Cardiac fibroblast (primary cell): ENCODE results near the gene C1orf21.

ENCODE experiments used
- DNase-seq, 2 donors: peaks; one replicate each; pipeline versions ENCODE4 v3.0.0 to v3.0.0-alpha.2; 2010; ENCODE audit warnings: low read depth in 2 of 2
- H3K4me3 ChIP-seq, 2 donors: replicated peaks in 1 of 2; 1 replicate in 1 of 2; 2 replicates in 1 of 2; pipeline ENCODE4 v1.5.1; 2011; ENCODE audit warnings: low read depth in 2 of 2, low read length in 2 of 2, mild to moderate bottlenecking in 2 of 2, moderate library complexity in 1 of 2
- CTCF ChIP-seq: IDR thresholded peaks from one replicate; pipeline ENCODE4 v1.5.1; 2011; ENCODE audit warnings: low read depth, mild to moderate bottlenecking, low read length, inconsistent platforms

The C1orf21 gene

GRCh38 chr1:184425449-184426277, 38.8 kb downstream of the C1orf21 start:
- no peak for DNase-seq
- no peak overlapping the region for H3K4me3 ChIP-seq
- no peak for TF ChIP-seq CTCF

GRCh38 chr1:184426278-184426674, 39.4 kb downstream of the C1orf21 start:
- no peak for TF ChIP-seq CTCF
- H3K4me3 ChIP-seq: no peak overlapping the region
- DNase-seq: no peak

- no peak for DNase-seq
- no peak overlapping the region for H3K4me3 ChIP-seq
- TF ChIP-seq CTCF: no peak
Measured at GRCh38 chr1:184427722-184428121, 40.9 kb downstream of the C1orf21 start.

GRCh38 chr1:184428604-184429003, 41.8 kb downstream of the C1orf21 start:
- no peak for TF ChIP-seq CTCF
- H3K4me3 ChIP-seq: no peak overlapping the region
- DNase-seq: no peak

GRCh38 chr1:184429335-184429734, 42.5 kb downstream of the C1orf21 start:
- no peak for TF ChIP-seq CTCF
- no peak for DNase-seq
- H3K4me3 ChIP-seq: no peak overlapping the region

GRCh38 chr1:184433956-184434502, 47.2 kb downstream of the C1orf21 start:
- no peak for TF ChIP-seq CTCF
- DNase-seq: no peak

GRCh38 chr1:184437291-184437690, 50.5 kb downstream of the C1orf21 start:
- no peak for TF ChIP-seq CTCF
- DNase-seq: no peak
- H3K4me3 ChIP-seq: no peak overlapping the region

More at GRCh38 chr1:184433956-184434502, 47.2 kb downstream of the C1orf21 start:
- H3K4me3 ChIP-seq: no peak overlapping the region
